DND-41 (cell line): Measurements from ENCODE around the gene NDUFS8.

ENCODE experiments used
- CTCF ChIP-seq: IDR thresholded peaks from 2 replicates; pipeline ENCODE4 v1.5.1; 2012; ENCODE audit warnings: borderline replicate concordance, low read length, moderate library complexity, mild to moderate bottlenecking; ENCODE audit not compliant: poor library complexity, severe bottlenecking; ENCODE audit errors: extremely low read depth
- EZH2 ChIP-seq: IDR thresholded peaks from 3 replicates; pipeline ENCODE4 v1.6.1; 2012; ENCODE audit warnings: borderline replicate concordance, low read depth, mild to moderate bottlenecking, moderate library complexity, low read length, inconsistent platforms; ENCODE audit not compliant: severe bottlenecking

GRCh38 chr11:68040957-68041591, 10.6 kb downstream of the NDUFS8 start:
- TF ChIP-seq CTCF = no peak
- no peak for TF ChIP-seq EZH2
